KMS-11 (cell line): Measurements from ENCODE around the gene RBM28.

Source experiments
- H2AFZ ChIP-seq: fragments of 200-600 bp; sonication (generic); 2 replicates; pipeline ENCODE4 v1.6.1; 2016; ENCODE audit warnings: antibody characterized with exemption, mixed run types, low read depth
- H3K27ac ChIP-seq: fragments of 200-600 bp; sonication (generic); 2 replicates; pipeline ENCODE4 v1.6.1; 2016; ENCODE audit warnings: mild to moderate bottlenecking, mixed run types
- H3K27me3 ChIP-seq: fragments of 200-600 bp; sonication (generic); 2 replicates; pipeline ENCODE4 v1.6.1; 2017; ENCODE audit warnings: mild to moderate bottlenecking, low read depth, mixed run types, moderate library complexity; ENCODE audit not compliant: insufficient read depth
- H3K36me3 ChIP-seq: fragments of 200-600 bp; sonication (generic); 2 replicates; pipeline ENCODE4 v1.6.1; 2017; ENCODE audit warnings: mild to moderate bottlenecking, mixed run types; ENCODE audit not compliant: insufficient read depth
- H3K4me1 ChIP-seq: fragments of 200-600 bp; sonication (generic); 2 replicates; pipeline ENCODE4 v1.6.1; 2016; ENCODE audit warnings: mild to moderate bottlenecking, low read depth, mixed run types; ENCODE audit not compliant: poor library complexity, severe bottlenecking
- H3K4me2 ChIP-seq: fragments of 200-600 bp; sonication (generic); 2 replicates; pipeline ENCODE4 v1.7.0; 2016; ENCODE audit warnings: mild to moderate bottlenecking, mixed run types
- H3K4me3 ChIP-seq: fragments of 200-600 bp; sonication (generic); IDR thresholded peaks from 2 replicates; pipeline ENCODE4 v1.6.1; 2017; ENCODE audit warnings: low read depth, low read length, mixed read lengths; ENCODE audit not compliant: insufficient read depth
- H3K79me2 ChIP-seq: fragments of 200-600 bp; sonication (generic); 2 replicates; pipeline ENCODE4 v1.6.1; 2016; ENCODE audit warnings: low read depth, mixed run types; ENCODE audit not compliant: insufficient read depth
- H3K9ac ChIP-seq: fragments of 200-600 bp; sonication (generic); 2 replicates; pipeline ENCODE4 v1.6.1; 2016; ENCODE audit warnings: mild to moderate bottlenecking, mixed run types
- H4K20me1 ChIP-seq: fragments of 200-600 bp; sonication (generic); 2 replicates; pipeline ENCODE4 v1.6.1; 2016; ENCODE audit warnings: mild to moderate bottlenecking, mixed run types; ENCODE audit not compliant: insufficient read depth
- TF ChIP-seq, protein P1 (sequence below): fragments of 200-600 bp; sonication (generic); conservative IDR thresholded peaks from 2 replicates; pipeline ENCODE4 v1.6.1; 2017; ENCODE audit warnings: low read depth, mild to moderate bottlenecking, antibody characterized with exemption, low read length, moderate library complexity, mixed read lengths

Gene RBM28

DNA sequence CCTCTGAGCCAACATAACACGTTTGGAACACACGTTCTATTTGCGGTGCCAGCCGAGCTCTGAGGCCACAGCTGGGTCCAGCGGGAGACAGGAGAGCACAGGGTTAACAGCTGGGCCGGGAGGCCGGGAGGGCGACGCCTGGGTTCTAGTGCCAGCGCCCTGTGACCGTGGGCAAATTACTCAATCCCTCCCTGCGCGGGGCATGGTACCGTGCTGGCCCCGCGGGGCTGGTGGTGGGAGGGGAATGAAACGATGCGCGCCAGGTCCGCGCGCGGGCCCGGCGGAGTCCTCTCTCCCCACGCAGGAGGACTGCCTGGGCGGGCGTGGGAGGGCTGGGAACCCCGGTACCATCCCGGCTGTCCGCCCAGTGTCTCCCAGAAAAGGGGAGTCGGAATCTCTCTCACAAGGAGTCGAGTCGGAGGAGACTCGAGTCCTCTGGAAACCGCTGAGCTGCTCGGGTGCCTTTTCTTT lies 72.2 kb downstream of the RBM28 start:
- H3K4me2 ChIP-seq = no peak overlapping the region
- no peak overlapping the region for H3K4me3 ChIP-seq
- no peak overlapping the region for H2AFZ ChIP-seq
- H4K20me1 ChIP-seq = no peaks in the 10 kb centered on the region
- no peaks in the 10 kb centered on the region for H3K4me1 ChIP-seq
- H3K27me3 ChIP-seq = no peaks in the 10 kb centered on the region
- H3K27ac ChIP-seq = no peak overlapping the region
- TF ChIP-seq, protein P1, sequence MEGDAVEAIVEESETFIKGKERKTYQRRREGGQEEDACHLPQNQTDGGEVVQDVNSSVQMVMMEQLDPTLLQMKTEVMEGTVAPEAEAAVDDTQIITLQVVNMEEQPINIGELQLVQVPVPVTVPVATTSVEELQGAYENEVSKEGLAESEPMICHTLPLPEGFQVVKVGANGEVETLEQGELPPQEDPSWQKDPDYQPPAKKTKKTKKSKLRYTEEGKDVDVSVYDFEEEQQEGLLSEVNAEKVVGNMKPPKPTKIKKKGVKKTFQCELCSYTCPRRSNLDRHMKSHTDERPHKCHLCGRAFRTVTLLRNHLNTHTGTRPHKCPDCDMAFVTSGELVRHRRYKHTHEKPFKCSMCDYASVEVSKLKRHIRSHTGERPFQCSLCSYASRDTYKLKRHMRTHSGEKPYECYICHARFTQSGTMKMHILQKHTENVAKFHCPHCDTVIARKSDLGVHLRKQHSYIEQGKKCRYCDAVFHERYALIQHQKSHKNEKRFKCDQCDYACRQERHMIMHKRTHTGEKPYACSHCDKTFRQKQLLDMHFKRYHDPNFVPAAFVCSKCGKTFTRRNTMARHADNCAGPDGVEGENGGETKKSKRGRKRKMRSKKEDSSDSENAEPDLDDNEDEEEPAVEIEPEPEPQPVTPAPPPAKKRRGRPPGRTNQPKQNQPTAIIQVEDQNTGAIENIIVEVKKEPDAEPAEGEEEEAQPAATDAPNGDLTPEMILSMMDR = no peak
- no peak overlapping the region for H3K9ac ChIP-seq
- H3K36me3 ChIP-seq = no peaks in the 10 kb centered on the region
- no peaks in the 10 kb centered on the region for H3K79me2 ChIP-seq

DNA sequence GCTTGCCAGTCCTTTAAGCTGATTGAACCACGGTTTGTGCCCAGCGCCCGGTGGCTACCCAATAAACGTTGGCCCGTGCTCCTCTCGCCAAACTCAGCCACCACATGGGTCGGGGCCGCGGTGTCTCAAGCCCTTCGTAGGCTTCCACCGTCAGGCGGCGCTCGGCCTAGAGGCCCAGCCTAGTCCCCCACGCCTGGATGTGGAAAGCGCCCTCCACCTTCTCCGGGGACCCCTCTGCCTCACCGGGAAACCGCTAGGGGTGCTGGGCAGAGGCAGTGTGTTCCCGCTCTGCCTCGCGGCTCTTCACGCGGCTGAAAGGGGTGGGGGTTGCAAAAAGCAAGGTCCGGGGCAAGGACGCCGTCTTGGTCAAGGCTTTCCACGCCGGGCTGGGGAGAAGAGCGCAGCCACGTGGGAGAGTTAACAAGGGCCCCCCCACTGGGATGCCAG lies 72.9 kb downstream of the RBM28 start:
- Histone ChIP-seq H3K9ac (no peak overlapping the region), H3K79me2 (no peaks in the 10 kb centered on the region), H3K4me3 (no peak overlapping the region), H2AFZ (no peak overlapping the region), H3K36me3 (no peaks in the 10 kb centered on the region), H3K4me2 (no peak overlapping the region), H3K27me3 (no peaks in the 10 kb centered on the region), H3K27ac (no peak overlapping the region), H3K4me1 (no peaks in the 10 kb centered on the region), H4K20me1 (no peaks in the 10 kb centered on the region)
- TF ChIP-seq, protein P1 = no peak

DNA sequence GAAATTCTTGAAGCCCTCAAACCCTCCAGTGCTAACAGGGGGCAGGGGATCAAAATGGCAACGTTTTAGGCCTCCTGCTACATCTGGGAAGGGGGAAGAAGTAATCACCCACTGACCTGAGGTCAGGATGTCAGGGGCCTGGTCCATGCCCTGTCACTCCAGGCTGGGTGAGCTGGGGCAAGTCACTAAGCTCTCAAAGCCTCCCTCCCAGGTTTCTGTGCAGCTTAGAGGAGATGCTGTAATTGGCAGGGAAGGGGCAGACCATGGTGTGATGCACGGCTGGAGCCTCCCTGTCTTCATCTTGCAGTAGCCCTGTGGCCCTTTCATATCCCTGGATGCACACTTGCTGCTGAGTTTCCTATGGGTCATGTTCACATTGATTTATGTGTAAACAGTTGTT lies 75.5 kb downstream of the RBM28 start:
- TF ChIP-seq, protein P1 = no peak
- no peak overlapping the region for H3K27ac ChIP-seq
- no peak overlapping the region for H2AFZ ChIP-seq
- no peak overlapping the region for H3K4me3 ChIP-seq
- H3K27me3 ChIP-seq = no peaks in the 10 kb centered on the region
- H3K4me1 ChIP-seq = no peaks in the 10 kb centered on the region
- H3K36me3 ChIP-seq = no peaks in the 10 kb centered on the region
- H4K20me1 ChIP-seq = no peaks in the 10 kb centered on the region
- no peaks in the 10 kb centered on the region for H3K79me2 ChIP-seq
- H3K4me2 ChIP-seq = no peak overlapping the region
- no peak overlapping the region for H3K9ac ChIP-seq

DNA sequence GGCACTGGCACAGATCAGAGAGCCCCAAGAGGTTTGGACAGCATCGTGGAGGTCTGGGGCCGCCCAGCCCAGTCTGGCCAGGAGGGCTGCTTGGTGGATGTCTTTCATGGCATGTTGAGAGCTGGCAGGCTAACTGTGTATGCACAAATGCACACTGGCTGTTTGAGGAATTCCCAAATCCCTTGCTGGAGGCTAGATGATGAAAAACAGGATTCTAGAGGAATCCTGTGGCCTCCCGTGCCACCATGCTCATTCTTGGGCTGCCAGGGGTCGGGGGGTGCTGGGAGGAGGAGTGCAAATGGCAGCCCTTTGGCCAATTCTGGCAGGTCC lies 76.1 kb downstream of the RBM28 start:
- Histone ChIP-seq H3K36me3 (no peaks in the 10 kb centered on the region), H2AFZ (no peak overlapping the region), H3K27me3 (no peaks in the 10 kb centered on the region), H3K79me2 (no peaks in the 10 kb centered on the region), H3K4me2 (no peak overlapping the region), H3K4me1 (no peaks in the 10 kb centered on the region), H3K27ac (no peak overlapping the region), H3K4me3 (no peak overlapping the region), H4K20me1 (no peaks in the 10 kb centered on the region), H3K9ac (no peak overlapping the region)
- TF ChIP-seq, protein P1 = no peak
